Lower leg skin (tissue), 3 donors: ENCODE measurements around the gene NOL12.

Experiments
- CTCF ChIP-seq, 3 donors: fragments of 450-650 bp; IDR thresholded peaks; one replicate each; pipeline ENCODE4 v1.5.1; 2016; ENCODE audit warnings: antibody characterized with exemption in 3 of 3, mild to moderate bottlenecking in 3 of 3, moderate library complexity in 2 of 3
- POLR2A ChIP-seq, 2 donors: fragments of 450-650 bp; IDR thresholded peaks; one replicate each; pipeline ENCODE4 v1.6.1; 2016 to 2017; ENCODE audit warnings: antibody characterized with exemption in 2 of 2, mild to moderate bottlenecking in 1 of 2, moderate library complexity in 1 of 2

- no peak for TF ChIP-seq CTCF (IDR thresholded peaks at IDR 0.05)
- no peak for TF ChIP-seq POLR2A (IDR thresholded peaks at IDR 0.05)
Measured at GRCh38 chr22:37705205-37705604, 19.1 kb downstream of the NOL12 start.
